RCC 7860 (cell line): ENCODE data around the gene LEMD3.

ENCODE experiments used
- DNase-seq: peaks from one replicate; pipeline ENCODE4 v3.0.0-alpha.2; 2015; ENCODE audit warnings: low spot score
- FAIRE-seq: peaks from 2 replicates; lab custom pipeline; 2012; peaks lifted over from hg19 to GRCh38; lab: Jason Lieb, UNC

LEMD3 gene

DNA sequence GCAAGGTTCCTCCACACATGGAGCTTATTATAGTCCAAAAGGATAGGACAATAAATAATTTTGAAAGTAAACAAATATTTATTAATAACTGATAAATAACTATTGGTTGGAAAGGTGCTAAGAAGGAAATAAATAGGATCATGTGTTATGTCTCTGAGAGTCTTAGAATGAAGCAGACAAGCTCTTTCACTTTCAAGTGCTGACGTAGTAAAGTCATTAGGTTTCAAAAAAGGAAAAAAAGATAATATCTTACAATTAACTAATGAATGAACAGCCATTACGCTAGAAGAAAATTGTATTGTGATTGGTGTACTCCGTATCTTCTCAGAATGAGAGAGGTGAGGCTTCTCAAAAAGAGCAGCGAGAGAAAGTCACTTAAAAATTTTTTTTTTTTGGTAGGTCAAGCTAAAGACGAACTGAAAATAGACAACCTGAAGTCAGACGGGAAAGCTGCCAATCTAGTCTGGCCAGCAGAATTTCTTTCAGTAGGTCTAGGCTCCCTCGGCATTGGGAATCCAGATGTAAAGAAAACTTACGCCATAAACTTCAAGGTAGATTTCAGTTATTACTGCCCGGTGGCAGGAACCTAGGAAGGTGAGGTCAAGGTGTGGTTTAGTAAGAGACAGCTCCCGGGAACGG is 583 bp upstream of the LEMD3 start:
- DNase-seq (no peak), FAIRE-seq (no peak)

DNA sequence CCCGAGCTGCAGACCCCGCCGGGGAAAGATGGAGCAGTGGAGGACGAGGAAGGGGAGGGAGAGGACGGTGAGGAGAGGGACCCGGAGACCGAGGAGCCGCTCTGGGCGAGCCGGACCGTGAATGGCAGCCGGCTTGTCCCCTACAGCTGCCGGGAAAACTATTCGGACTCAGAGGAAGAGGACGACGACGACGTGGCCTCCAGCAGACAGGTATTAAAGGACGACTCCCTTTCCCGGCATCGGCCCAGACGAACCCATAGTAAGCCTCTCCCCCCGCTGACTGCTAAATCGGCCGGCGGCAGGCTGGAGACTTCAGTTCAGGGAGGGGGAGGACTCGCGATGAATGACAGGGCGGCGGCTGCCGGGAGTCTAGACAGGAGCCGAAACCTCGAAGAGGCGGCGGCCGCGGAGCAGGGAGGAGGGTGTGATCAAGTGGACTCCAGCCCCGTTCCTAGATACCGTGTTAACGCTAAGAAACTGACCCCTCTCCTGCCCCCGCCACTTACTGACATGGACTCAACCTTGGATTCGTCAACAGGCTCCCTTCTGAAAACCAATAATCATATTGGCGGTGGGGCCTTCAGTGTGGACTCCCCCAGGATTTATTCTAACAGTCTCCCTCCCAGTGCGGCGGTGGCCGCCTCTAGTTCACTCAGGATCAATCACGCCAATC is 962 bp downstream of the LEMD3 start:
- FAIRE-seq (no peak), DNase-seq (peak; percentile 40)

DNA sequence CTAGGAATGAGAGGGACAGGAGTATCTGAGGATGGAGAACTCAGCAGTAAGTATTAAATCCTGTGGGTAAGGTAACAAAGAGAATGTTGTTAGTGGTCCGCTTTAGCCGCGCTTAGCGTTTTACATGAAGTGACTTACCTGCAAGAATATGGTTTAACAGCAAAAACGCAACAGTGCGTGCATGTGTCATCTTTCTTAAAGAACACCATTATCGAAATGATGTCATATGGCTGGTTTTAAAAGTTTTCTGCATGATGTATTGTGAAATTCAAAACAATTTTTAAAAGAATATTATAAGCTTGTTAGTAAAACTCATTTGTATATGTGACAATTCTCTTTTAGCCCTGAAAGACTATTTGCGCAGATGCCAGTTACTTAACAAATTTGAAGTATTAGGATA is 1.7 kb downstream of the LEMD3 start:
- DNase-seq (no peak), FAIRE-seq (no peak)

DNA sequence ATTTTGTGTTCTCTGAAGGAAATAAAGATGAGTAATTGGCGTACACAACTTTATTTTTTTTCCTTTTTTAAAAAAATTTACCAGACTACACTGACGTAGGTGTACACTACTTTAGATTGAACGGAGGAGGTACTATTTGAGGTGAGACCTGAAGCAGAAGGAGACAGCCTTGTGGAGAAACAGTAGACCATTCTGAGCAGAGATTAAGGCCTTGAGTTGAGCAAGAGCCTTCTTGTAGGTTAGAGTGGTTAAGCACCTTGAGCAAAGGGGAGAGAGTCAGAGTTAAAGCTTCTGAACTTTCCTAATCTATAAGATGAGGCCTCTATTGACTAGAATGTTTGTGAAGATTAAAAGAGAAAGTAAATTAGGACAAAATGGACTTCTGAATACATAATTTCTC is 2.5 kb downstream of the LEMD3 start:
- no peak for DNase-seq
- FAIRE-seq: no peak

DNA sequence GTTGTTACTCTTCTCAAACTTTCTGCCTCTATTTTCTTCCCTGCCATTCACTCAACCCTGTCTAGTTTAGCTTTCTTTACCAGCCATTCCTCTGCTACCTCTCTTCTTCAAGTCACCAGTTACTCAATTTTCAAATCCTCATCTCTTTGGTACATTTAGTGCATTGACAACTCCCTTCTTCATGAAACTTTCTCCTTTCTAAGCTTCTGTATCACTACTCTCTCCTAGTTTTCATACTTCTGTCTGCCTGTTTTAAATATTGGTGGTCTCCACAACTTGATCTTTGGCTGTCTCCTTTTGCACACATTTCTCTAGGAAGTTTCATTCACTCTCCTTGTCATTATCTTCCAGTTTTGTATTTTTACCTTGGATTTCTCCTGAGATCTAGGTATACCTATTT is 6.0 kb downstream of the LEMD3 start:
- DNase-seq: no peak
- FAIRE-seq: no peak

DNA sequence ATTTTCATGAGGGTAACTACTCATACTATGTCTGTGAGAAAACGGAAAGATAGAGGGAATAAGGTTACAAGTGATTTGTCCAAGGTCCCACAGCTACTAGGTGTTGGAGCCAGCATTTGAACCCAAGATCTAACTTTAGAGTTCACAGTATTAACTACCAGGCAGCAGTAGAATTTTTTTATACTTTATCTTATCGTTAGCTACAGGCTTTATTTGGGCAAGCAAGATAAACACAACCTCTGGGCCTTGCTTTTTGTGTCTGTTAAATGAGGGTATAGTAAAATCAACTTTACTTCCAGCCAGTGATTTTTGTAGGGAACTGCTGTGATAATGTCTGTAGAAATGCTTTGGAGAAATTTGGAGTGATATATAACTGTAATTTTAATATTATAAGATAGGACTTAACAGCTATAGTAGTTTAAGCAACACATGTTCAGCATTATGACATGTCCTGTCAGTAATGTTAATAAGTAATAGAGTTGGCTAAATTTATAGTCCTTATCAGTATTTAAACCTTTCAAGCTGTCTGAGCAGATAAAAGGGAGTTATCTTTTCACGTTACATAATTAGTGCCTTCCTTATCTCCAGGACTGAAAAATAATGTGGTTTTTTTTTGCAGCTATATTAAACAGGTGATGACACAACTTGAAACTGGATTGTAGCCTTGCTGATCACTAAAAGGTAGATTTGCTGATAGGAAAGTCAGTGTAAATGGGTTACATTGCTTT is 12.8 kb downstream of the LEMD3 start:
- no peak for DNase-seq
- FAIRE-seq: no peak

DNA sequence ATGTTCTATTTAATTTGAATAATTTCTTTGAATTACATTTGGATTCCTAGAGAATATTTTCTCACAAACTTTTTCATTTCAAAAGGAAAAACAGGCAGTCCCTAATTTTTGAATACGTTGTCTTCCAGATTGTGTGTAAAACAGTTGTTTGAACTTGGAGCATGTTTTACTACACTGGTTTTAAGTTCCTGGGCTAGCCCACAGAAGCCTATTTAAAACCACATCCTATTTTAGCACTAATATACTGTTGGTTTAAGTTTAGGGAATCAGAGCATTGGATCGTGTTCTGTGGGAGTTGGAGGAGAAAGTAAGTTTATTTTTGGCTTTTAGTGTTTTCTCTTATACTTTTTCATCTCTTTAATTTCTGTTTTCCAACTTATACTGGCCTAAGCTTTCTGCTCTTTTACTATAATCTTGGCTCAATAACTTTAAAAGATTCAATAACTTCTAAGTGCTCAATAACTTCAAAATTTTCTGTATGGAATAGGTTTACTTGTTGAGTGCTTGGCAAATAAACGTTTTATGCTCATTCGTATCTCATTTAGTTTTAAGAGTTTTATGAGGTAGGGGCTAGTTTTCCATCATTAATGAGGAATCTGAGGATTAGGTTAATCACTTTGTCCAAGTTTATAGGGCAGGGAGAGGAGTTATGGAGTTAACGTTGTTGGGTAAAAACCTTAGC is 14.9 kb downstream of the LEMD3 start:
- DNase-seq (no peak), FAIRE-seq (no peak)

DNA sequence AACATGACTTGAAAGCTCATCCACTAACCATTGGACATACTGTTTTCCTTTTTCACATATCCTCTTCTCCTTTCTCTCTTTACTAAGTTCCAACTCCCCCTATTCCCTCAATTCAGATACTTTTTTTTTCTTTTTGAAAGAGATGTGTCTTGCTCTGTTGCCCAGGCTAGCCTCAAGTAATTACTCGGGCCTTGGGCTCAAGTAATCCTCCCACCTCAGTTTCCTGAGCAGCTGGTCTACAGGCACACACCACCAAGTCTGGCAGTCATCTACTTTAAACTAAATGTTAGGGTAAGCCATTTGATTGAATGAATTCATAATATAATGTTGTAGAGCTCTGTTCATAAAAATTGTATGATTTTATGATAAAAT is 15.5 kb downstream of the LEMD3 start:
- no peak for FAIRE-seq
- DNase-seq: no peak

DNA sequence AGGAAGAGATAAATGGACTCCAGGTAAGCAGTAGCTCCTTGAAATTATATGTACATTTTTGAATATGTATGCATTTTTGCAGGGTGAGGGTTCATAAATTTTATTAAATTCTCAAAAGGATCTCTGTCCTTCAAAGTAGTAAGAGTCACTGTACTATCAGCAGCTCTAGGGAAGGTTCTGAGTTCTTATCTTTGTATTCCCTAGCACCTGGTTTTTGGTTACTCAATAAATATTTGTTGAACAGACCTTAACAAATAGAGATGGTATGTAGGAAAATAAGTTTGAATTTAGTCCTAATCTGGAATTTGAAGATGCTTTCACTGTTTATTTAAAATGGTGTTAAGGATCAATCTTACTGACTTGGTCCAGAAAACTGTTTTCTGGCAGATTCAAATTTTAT is 18.3 kb downstream of the LEMD3 start:
- DNase-seq (no peak), FAIRE-seq (no peak)

DNA sequence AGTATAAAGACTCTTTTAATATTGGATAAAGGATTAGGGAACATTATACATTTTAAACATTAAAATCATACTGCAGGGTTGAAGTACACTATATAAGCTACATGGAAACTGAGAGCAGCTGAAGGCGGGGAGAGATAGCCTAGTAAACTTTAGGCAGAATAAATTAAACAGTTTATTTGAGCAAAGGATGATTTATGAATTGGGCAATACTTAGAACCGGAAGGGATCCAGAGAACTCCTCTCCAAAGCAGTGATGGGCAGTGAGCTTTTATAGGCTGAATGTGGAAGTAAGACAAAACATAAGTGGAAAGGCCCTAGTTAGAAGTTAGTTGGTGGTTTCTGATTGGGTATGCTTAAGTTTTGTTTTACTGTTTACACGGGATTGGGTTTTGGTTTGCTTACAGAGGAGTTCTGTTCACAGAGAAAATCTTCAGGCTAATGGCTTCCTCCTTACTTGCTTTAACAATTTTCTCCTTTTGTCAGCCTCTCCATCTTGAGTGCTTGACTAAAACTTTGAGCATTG is 18.9 kb downstream of the LEMD3 start:
- no peak for FAIRE-seq

DNA sequence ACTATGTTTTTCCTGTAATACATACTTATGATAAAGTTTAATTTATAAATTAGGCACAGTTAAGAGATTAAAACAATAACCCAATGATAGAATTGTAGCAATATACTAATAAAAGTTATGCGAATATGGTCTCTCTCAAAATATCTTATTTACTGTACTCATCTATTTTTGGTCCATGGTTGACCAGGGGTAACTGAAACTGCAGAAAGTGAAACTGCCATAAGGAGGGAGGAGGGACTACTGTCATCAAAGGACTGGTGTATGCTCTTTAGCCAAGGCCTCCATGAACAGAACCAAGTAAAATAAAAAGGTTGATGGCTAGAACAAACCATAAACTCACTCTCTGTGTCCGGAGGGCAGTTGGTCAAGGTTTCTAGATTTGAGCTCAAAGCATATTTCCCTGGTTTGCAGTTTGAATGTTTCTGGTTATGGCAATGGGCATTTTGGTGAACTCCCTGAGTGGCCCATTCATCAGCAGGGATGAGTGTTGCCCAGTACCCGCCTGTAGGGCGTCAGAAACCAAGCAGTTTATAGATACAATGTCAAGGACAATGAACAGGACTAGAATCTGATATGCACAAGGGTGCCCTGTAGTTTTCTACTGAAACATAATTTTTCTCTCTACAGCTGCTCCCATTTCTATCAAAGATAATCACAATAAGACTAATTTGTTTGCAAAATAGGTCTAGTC is 19.8 kb downstream of the LEMD3 start:
- no peak for DNase-seq
- no peak for FAIRE-seq

More for the DNA sequence above, 18.9 kb downstream of the LEMD3 start:
- DNase-seq: no peak

DNA sequence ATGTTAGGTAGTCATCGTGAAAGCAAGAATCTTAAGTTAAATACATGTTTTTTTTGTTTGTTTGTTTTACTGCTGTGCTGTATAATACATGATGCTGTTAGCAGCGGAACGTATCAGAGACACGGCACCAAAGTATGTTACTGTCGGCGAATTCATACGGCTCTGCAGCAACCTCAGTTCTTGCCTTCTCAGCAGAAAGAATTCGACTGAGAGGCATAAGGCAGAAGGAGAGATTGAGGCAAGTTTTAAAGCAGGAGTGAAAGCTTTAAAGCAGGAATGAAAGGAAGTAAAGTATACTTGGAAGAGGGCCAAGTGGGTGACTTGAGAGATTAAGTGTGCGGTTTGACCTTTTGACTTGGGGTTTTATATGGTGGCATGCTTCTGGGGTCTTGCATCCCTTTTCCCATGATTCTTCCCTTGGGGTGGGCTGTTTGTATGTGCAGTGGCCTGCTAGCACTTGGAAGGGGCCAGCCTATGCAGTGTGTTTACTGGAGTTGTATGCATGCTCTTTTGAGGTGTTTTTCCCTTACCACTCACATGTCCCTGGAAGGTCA is 23.7 kb downstream of the LEMD3 start:
- no peak for DNase-seq
- no peak for FAIRE-seq

DNA sequence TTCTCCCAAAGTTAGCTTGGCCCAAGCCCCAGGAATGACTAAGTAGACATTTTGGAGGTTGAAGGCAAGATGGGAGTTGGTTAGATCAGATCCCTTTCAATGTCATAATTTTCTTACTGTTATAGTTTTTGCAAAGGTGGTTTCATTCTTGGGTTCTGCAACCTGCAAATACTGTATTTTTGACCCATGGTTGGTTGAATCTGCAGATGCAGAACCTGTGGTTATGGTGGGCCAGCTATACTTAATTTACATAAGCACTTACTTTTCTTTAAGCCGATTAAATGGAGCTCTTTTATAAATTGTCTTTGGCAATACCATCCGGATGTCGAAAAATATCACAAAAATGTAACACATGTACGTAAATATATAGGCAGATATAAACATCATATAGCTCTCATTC is 25.6 kb downstream of the LEMD3 start:
- no peak for DNase-seq
- FAIRE-seq: no peak

DNA sequence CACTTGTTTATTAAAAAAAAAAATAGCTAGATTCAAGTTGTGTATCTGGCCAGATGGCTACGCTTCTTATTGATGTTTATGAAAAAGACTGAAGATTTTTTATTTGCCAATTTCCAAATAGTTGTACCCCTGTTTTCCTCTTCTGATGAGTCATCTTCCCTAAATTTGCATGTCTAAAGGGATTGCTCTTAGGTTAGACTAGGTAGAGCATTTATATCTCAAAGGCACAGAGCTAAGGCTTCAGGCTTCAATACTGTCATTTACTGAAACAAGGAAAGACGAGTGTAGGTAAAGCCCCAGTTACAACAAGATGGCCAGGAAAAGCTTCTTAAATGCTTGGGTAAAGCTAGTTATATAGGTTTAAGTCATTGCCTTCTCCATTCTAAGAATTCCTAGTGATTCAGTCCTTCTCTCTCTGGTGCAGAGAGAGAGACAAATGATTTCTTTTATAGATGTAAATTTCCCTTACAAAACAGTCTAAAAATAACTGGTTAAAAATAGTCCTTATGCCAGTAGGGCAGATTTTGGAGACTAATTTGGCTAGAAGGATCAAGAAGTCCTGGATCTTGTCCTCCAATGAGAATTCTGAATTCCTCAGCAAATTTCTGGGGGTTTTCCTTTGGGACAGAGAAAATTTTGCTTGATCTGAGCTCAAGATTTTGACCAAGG is 26.1 kb downstream of the LEMD3 start:
- no peak for DNase-seq

DNA sequence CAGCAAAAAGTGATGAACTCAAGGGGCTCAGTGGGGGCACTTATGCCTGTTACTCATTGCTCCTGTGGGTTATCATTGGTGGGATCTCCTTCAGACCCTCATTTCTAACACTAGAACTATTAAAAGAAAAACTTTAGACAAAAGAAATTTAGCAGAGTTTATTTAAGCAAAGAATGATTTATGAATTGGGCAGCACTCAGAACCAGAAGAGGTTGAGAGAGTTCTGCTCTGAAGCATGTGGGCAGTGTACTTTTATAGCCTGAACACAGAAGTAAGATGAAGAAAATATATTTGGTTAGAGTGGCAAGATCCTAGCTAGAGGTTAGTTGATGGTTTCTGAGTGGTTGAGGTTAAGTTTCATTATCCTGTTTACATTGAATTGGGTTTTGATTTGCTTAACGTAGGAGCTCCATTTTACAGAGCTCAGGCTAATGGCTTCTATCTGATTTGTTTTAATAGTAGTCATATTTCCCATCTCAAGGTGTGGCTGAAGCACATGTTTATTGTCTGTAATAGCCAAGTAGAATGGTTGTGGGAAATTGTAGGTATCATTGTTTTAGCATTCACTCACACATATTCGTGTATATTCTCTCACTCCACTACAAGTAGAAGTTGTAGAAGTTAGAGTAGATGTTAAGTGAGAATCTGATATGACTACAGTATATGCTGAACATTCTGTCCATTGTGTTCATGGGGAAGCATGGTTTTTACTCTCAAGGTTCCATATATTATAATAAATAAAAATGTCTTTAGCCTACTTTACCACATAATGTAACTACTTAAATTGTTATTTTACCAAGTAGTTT is 27.6 kb downstream of the LEMD3 start:
- DNase-seq (no peak), FAIRE-seq (no peak)

More for the DNA sequence above, 26.1 kb downstream of the LEMD3 start:
- no peak for FAIRE-seq

DNA sequence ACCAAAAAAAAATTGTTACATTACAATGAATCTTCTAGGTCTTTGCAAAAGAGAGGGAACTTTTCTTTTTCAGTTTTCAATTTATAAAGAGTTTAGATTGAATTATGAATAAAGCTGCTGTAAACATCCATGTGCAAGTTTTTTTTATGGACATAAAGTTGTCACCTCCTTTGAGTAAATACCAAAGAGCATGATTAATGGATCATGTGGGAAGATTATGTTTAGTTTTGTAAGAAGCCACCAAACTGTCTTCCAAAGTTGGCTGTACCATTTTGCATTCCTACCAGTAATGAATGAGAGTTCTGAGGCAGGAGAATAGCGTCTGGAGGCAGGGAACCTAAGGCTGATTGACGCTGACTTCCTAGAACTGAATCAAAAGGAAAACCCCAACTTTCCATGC is 30.2 kb downstream of the LEMD3 start:
- DNase-seq (no peak), FAIRE-seq (no peak)

DNA sequence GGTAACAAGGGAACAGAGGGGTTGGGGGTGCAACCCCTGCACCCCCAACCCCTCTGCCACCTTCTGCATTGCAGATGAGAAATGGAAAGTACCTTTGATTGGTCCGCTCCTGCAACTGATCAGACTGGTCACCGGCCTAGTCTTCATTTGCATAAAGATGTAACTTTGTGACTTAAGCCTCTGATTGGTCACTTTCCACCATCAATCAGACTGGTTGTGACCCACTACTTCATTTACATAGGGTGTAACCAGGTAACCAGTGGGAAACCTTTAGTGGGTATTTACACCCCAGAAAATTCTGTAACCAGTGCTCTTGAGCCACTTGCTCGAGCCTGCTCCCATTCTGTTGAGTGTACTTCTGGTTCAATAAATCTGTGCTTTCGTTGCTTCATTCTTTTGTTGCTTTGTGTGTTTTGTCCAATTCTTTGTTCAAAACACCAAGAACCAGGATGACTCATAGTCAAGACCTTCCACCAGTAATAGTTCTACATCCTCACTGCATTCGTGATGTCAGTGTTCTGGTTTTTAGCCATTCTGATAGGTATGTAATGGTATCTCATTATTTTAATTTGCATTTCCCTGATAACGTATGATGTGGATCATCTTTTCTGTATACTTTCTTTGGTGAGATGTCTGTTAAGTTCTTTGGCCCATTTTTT is 30.8 kb downstream of the LEMD3 start:
- no peak for FAIRE-seq
- no peak for DNase-seq

DNA sequence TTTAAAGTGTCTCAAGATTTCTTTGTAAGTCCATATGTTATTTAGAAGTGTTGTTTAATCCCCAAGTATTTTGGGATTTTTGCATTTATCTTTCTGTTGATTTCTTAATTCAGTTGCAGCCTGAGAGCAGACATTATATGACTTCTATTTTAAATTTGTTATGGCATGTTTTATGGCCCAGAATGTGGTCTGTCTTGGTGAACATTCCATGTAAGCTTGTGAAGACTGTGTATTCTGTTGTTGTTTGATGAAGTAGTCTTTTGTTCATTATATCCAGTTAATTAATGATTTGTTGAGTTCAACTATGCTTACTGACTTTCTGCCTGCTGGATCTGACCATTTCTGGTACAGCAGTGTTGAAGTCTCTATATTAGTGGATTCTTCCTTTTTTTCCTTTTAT is 34.0 kb downstream of the LEMD3 start:
- no peak for DNase-seq
- no peak for FAIRE-seq
